Measurements from ENCODE around the gene MICB. TPM values are rescaled to one million over a fixed set of nuclear protein-coding genes. Genes with fewer than 3 reads are reported as not detected.

Gene MICB
- total RNA-seq, 1 donor from 2014 or later: 36.1 TPM

GRCh38 chr6:31466466-31466865, 31.5 kb upstream of the MICB start:
- peaks cover 87% of the 10 kb centered on the region for H3K4me1 Mint-ChIP-seq (ENCODE audit: low read depth)
- H3K27ac Mint-ChIP-seq: peak overlapping the region; percentile 41
- H3K36me3 Mint-ChIP-seq (ENCODE audit: low read depth): peaks cover 49% of the 10 kb centered on the region
- no peak for DNase-seq (ENCODE audit: low spot score)
- H3K9me3 Mint-ChIP-seq: no peaks in the 10 kb centered on the region
- intact Hi-C loops (cut with micrococcal nuclease): no loop called here
- H3K4me3 Mint-ChIP-seq: peak overlapping the region; percentile 100
- H3K27me3 Mint-ChIP-seq (ENCODE audit: insufficient read depth): no peaks in the 10 kb centered on the region

GRCh38 chr6:31467151-31467550, 30.8 kb upstream of the MICB start:
- Mint-ChIP-seq H3K9me3 (no peaks in the 10 kb centered on the region), H3K27me3 (ENCODE audit: insufficient read depth) (no peaks in the 10 kb centered on the region), H3K4me1 (ENCODE audit: low read depth) (peaks cover 88% of the 10 kb centered on the region), H3K27ac (peak overlapping the region; percentile 19), H3K36me3 (ENCODE audit: low read depth) (peaks cover 49% of the 10 kb centered on the region), H3K4me3 (peak overlapping the region; percentile 100)
- intact Hi-C loops (cut with micrococcal nuclease): no loop called here
- no peak for DNase-seq (ENCODE audit: low spot score)

- intact Hi-C loops (cut with micrococcal nuclease): no loop called here
Measured at GRCh38 chr6:31468311-31468710, 29.6 kb upstream of the MICB start.

GRCh38 chr6:31470801-31471200, 27.1 kb upstream of the MICB start:
- peaks cover 70% of the 10 kb centered on the region for H3K4me1 Mint-ChIP-seq (ENCODE audit: low read depth)
- no peak for DNase-seq (ENCODE audit: low spot score)
- H3K9me3 Mint-ChIP-seq: no peaks in the 10 kb centered on the region
- no peak overlapping the region for H3K27ac Mint-ChIP-seq
- peaks cover 31% of the 10 kb centered on the region for H3K36me3 Mint-ChIP-seq (ENCODE audit: low read depth)
- intact Hi-C loops (cut with micrococcal nuclease): no loop called here
- no peaks in the 10 kb centered on the region for H3K27me3 Mint-ChIP-seq (ENCODE audit: insufficient read depth)
- H3K4me3 Mint-ChIP-seq: no peak overlapping the region

More at GRCh38 chr6:31468311-31468710, 29.6 kb upstream of the MICB start:
- Mint-ChIP-seq H3K27me3 (ENCODE audit: insufficient read depth) (no peaks in the 10 kb centered on the region), H3K9me3 (no peaks in the 10 kb centered on the region), H3K27ac (no peak overlapping the region), H3K4me3 (no peak overlapping the region), H3K4me1 (ENCODE audit: low read depth) (peaks cover 82% of the 10 kb centered on the region), H3K36me3 (ENCODE audit: low read depth) (peaks cover 45% of the 10 kb centered on the region)
- no peak for DNase-seq (ENCODE audit: low spot score)

- Mint-ChIP-seq H3K27me3 (ENCODE audit: insufficient read depth) (no peaks in the 10 kb centered on the region), H3K36me3 (ENCODE audit: low read depth) (peaks cover 31% of the 10 kb centered on the region), H3K27ac (peak overlapping the region; percentile 1), H3K4me1 (ENCODE audit: low read depth) (peaks cover 61% of the 10 kb centered on the region), H3K9me3 (no peaks in the 10 kb centered on the region), H3K4me3 (no peak overlapping the region)
- intact Hi-C loops (cut with micrococcal nuclease): no loop called here
- no peak for DNase-seq (ENCODE audit: low spot score)
Measured at GRCh38 chr6:31471711-31472110, 26.2 kb upstream of the MICB start.

- Mint-ChIP-seq H3K36me3 (ENCODE audit: low read depth) (peaks cover 26% of the 10 kb centered on the region), H3K4me3 (no peak overlapping the region), H3K4me1 (ENCODE audit: low read depth) (peaks cover 55% of the 10 kb centered on the region), H3K9me3 (no peaks in the 10 kb centered on the region), H3K27me3 (ENCODE audit: insufficient read depth) (no peaks in the 10 kb centered on the region), H3K27ac (no peak overlapping the region)
- intact Hi-C loops (cut with micrococcal nuclease): no loop called here
- no peak for DNase-seq (ENCODE audit: low spot score)
Measured at GRCh38 chr6:31472259-31472658, 25.7 kb upstream of the MICB start.

GRCh38 chr6:31473244-31473643, 24.7 kb upstream of the MICB start:
- peaks cover 21% of the 10 kb centered on the region for H3K36me3 Mint-ChIP-seq (ENCODE audit: low read depth)
- H3K4me1 Mint-ChIP-seq (ENCODE audit: low read depth): peaks cover 46% of the 10 kb centered on the region
- H3K27ac Mint-ChIP-seq: no peak overlapping the region
- intact Hi-C loops (cut with micrococcal nuclease): no loop called here
- no peak overlapping the region for H3K4me3 Mint-ChIP-seq
- no peak for DNase-seq (ENCODE audit: low spot score)
- H3K9me3 Mint-ChIP-seq: no peaks in the 10 kb centered on the region
- no peaks in the 10 kb centered on the region for H3K27me3 Mint-ChIP-seq (ENCODE audit: insufficient read depth)

GRCh38 chr6:31473780-31474761, 23.9 kb upstream of the MICB start:
- H3K27ac Mint-ChIP-seq: no peak overlapping the region
- H3K4me1 Mint-ChIP-seq (ENCODE audit: low read depth): peaks cover 45% of the 10 kb centered on the region
- no peaks in the 10 kb centered on the region for H3K27me3 Mint-ChIP-seq (ENCODE audit: insufficient read depth)
- H3K9me3 Mint-ChIP-seq: no peaks in the 10 kb centered on the region
- intact Hi-C loops (cut with micrococcal nuclease): no loop called here
- DNase-seq (ENCODE audit: low spot score): no peak
- H3K36me3 Mint-ChIP-seq (ENCODE audit: low read depth): peaks cover 21% of the 10 kb centered on the region
- no peak overlapping the region for H3K4me3 Mint-ChIP-seq

GRCh38 chr6:31474871-31475286, 23.1 kb upstream of the MICB start:
- Mint-ChIP-seq H3K9me3 (no peaks in the 10 kb centered on the region), H3K4me3 (no peak overlapping the region), H3K36me3 (ENCODE audit: low read depth) (peaks cover 14% of the 10 kb centered on the region), H3K27ac (no peak overlapping the region), H3K4me1 (ENCODE audit: low read depth) (peaks cover 37% of the 10 kb centered on the region), H3K27me3 (ENCODE audit: insufficient read depth) (no peaks in the 10 kb centered on the region)
- intact Hi-C loops (cut with micrococcal nuclease): no loop called here
- DNase-seq (ENCODE audit: low spot score): no peak

- no peak for DNase-seq (ENCODE audit: low spot score)
- intact Hi-C loops (cut with micrococcal nuclease): no loop called here
- H3K36me3 Mint-ChIP-seq (ENCODE audit: low read depth): peaks cover 9% of the 10 kb centered on the region
- no peak overlapping the region for H3K27ac Mint-ChIP-seq
- no peak overlapping the region for H3K4me3 Mint-ChIP-seq
- H3K4me1 Mint-ChIP-seq (ENCODE audit: low read depth): peaks cover 21% of the 10 kb centered on the region
- no peaks in the 10 kb centered on the region for H3K9me3 Mint-ChIP-seq
- H3K27me3 Mint-ChIP-seq (ENCODE audit: insufficient read depth): no peaks in the 10 kb centered on the region
Measured at GRCh38 chr6:31476515-31477139, 21.3 kb upstream of the MICB start.

- no peak for DNase-seq (ENCODE audit: low spot score)
- H3K9me3 Mint-ChIP-seq: no peaks in the 10 kb centered on the region
- H3K27me3 Mint-ChIP-seq (ENCODE audit: insufficient read depth): no peaks in the 10 kb centered on the region
- H3K27ac Mint-ChIP-seq: no peak overlapping the region
- H3K4me1 Mint-ChIP-seq (ENCODE audit: low read depth): peaks cover 12% of the 10 kb centered on the region
- no peak overlapping the region for H3K4me3 Mint-ChIP-seq
- intact Hi-C loops (cut with micrococcal nuclease): no loop called here
- H3K36me3 Mint-ChIP-seq (ENCODE audit: low read depth): peaks cover 9% of the 10 kb centered on the region
Measured at GRCh38 chr6:31477521-31477920, 20.4 kb upstream of the MICB start.

- Mint-ChIP-seq H3K36me3 (ENCODE audit: low read depth) (peaks cover 9% of the 10 kb centered on the region), H3K9me3 (no peaks in the 10 kb centered on the region), H3K4me1 (ENCODE audit: low read depth) (peaks cover 11% of the 10 kb centered on the region), H3K27me3 (ENCODE audit: insufficient read depth) (no peaks in the 10 kb centered on the region), H3K27ac (no peak overlapping the region), H3K4me3 (no peak overlapping the region)
- intact Hi-C loops (cut with micrococcal nuclease): no loop called here
- no peak for DNase-seq (ENCODE audit: low spot score)
Measured at GRCh38 chr6:31478186-31478950, 19.6 kb upstream of the MICB start.

Data from activated T-helper 1 cell treated with anti-CD3 and anti-CD28 coated beads, Interleukin-12 subunit alpha, Interleukin-12 subunit beta, Interleukin-2, Interleukin-4 antibody, amounts not matched to agents 30 ng/mL and 10 ng/mL and 1 ng/mL, durations not matched to agents 14 hours and 24 hours and 36 hours (primary cell).